ENCODE data around the gene ITPKB.

ITPKB gene

GRCh38 chr1:226609836-226610455 is 129.1 kb downstream of the ITPKB start:
- in situ Hi-C loops (cut with MboI; ENCODE audit: low sequenced_read_pairs, unreplicated experiment): no loop called here
- TF ChIP-seq CTCF (IDR thresholded peaks at IDR 0.05; ENCODE audit: borderline replicate concordance, control extremely low read depth, extremely low read depth, insufficient read depth, missing control alignments): no peak
- DNase-seq (ENCODE audit: low spot score): no peak

DNA sequence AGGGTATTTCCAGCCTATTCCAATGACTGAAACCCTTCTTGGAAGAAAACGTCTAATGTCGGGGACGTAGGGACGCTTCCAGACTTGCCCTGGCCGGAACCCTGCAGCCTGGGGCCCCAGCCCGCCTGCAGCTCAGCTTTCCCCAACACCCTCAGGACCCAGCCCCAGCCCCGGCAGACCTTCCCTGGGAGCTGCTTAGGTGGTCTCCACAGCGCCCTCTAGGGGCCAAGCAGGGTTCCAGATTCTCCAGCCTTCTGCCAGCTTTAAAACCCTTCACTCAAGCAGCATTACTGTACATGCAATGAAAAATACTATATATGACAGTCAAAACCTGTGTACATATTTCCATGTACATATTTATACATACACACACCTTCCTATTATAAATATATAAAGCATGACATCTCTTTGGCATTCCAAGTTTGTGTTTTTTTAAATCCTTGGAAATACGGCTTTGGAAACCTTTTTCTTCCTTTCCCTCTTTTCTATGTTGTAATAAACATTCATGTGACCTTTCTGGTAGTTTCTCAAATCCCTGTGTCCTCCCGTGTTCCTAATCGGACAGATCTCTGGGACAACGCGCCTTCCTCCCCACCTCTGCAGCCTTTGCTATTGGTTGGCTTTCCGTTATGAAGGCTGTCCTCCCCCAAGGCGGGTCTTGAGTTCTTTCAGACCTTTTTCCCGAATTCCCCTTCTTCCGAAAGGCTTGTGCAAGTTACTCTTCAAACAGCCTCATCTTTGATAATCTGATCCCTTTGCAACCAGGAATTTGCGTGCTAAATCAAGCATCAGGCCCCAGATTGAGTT is 130.2 kb downstream of the ITPKB start:
- in situ Hi-C loops (cut with MboI; ENCODE audit: low sequenced_read_pairs, unreplicated experiment): no loop called here
- peak; percentile 88 for DNase-seq (ENCODE audit: low spot score)
- peak; percentile 79 for TF ChIP-seq CTCF (IDR thresholded peaks at IDR 0.05; ENCODE audit: borderline replicate concordance, control extremely low read depth, extremely low read depth, insufficient read depth, missing control alignments)

DNA sequence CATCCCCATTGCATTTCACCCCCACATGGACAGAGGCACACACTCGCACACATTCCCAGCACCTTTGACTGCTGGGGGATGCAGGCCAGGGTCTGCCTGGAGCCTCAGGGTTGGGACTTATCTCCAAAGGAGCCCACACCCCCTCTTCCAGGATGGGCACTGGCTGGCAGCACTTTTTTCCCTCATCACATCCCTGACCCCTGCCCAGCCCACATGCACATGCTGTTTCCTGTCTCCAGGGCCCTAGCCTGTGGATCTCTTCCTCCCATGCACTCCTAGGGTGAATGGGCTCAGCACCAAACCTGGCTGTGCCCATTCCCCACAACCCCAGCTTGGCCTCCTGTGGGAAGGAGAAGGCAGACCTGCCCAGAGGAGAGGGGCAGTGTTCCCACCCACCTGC is 131.3 kb downstream of the ITPKB start:
- DNase-seq (ENCODE audit: low spot score): no peak
- no peak for TF ChIP-seq CTCF (IDR thresholded peaks at IDR 0.05; ENCODE audit: borderline replicate concordance, control extremely low read depth, extremely low read depth, insufficient read depth, missing control alignments)
- in situ Hi-C loops (cut with MboI; ENCODE audit: low sequenced_read_pairs, unreplicated experiment): no loop called here

DNA sequence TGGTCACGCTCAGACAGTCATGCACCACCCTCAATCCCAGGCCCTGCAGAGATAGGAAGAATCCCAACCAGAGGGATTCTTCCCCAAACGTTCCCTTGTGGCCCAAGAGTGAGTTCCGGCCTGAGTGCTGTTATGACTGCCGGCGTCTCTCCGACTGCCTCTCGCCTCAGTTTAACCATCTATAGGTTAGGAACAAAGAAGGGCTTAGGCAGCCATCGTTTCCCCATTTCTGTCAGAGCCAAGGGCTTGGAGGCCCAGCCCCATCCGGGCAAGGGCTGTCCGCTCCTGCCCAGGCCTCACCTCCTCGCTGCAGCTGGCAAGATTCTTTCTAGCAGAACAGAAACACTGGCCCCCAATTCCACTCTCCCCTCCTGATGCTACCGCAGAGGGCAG is 131.8 kb downstream of the ITPKB start:
- TF ChIP-seq CTCF (IDR thresholded peaks at IDR 0.05; ENCODE audit: borderline replicate concordance, control extremely low read depth, extremely low read depth, insufficient read depth, missing control alignments): no peak
- in situ Hi-C loops (cut with MboI; ENCODE audit: low sequenced_read_pairs, unreplicated experiment): no loop called here
- DNase-seq (ENCODE audit: low spot score): no peak

DNA sequence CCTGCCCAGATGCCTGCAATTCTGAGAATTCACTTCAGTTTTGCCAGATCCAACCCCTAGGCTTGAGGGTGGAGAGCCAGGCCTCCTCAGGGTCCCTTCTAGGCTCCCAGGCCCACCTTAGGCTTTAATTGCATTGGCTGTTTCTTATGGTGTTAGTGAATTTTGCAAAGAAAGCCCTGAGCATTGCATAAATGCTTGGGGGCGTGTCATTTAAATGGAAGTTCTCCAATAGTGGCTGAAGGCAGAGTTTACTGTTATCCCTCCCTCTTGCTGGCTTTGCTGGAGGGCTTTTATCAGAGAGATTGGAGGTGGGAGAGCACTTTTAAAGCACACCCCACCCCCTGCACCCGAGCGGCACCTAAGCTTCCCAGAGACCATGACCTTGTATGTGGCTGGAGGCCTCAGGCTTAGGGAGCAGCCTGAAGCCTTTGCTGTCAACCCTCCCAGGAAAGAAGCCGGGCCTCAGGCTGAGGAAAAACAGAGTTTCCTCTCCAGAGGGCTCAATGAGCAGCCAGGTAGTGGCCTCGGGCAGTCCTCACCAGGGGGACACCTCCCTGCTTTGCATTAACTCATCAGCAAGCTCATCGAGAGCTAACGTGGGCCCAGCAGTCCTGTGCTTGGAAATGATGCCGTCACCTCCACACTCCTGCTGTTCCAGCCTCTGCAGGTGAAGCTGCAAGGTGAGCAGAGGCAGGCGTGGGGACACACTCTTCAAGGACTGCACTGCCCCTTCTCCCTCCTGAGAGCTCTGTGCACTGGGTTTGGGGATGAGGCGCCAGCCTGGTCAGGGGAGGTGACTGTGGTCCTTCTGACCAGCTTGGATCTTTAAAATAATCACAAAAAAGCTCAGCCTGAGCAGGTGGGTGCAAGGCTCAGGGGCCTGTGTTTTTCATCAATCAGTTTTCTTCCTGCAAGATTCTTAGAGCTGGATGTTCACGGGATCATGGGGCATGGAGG is 132.5 kb downstream of the ITPKB start:
- DNase-seq (ENCODE audit: low spot score): no peak
- in situ Hi-C loops (cut with MboI; ENCODE audit: low sequenced_read_pairs, unreplicated experiment): no loop called here
- no peak for TF ChIP-seq CTCF (IDR thresholded peaks at IDR 0.05; ENCODE audit: borderline replicate concordance, control extremely low read depth, extremely low read depth, insufficient read depth, missing control alignments)

DNA sequence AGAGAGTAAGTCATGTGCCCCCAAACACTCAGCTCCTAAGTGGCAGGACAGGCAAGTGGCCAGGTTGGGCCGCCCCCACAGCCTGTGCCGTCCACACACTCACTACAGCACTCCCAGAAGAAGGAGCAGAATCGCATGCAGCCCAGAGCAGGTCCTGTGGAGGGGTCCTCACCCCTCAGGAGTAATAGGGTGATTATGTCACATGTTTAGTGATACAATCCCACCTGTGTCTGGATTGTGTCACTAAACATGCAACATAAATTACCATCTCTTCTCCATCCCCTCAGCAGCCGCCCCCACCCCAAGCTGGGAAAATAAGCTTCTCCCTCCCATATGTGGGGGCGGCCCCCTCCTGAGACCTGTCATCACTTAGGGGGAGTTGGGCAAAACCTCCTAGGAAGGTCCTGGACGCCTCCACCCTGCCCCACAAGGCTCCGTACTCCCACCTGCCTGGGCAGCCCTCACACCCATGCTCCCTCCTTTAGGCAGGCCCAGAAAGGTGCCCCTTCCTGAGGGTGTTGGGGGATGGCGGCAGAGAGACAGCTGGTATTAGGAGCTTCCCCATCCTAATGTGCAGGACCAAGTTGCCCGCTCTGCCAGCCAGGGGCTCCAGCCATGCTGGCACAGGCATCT is 133.6 kb downstream of the ITPKB start:
- in situ Hi-C loops (cut with MboI; ENCODE audit: low sequenced_read_pairs, unreplicated experiment): no loop called here
- no peak for TF ChIP-seq CTCF (IDR thresholded peaks at IDR 0.05; ENCODE audit: borderline replicate concordance, control extremely low read depth, extremely low read depth, insufficient read depth, missing control alignments)
- no peak for DNase-seq (ENCODE audit: low spot score)
